Small intestine (tissue), 7 donors: ENCODE results near the gene NPAS1. TPM values are rescaled to one million over a fixed set of nuclear protein-coding genes. Genes with fewer than 3 reads are reported as not detected.

ENCODE experiments used
- DNase-seq, 2 donors: peaks; one replicate each; pipeline versions ENCODE4 v3.0.0 to v3.0.0-alpha.2; 2013
- FAIRE-seq: peaks from 2 replicates; lab custom pipeline; 2012; peaks lifted over from hg19 to GRCh38; lab: Jason Lieb, UNC
- H3K27ac ChIP-seq, 3 donors: one replicate each; pipeline ENCODE4 v1.5.1; 2013; ENCODE audit warnings: low read length in 2 of 3, mild to moderate bottlenecking in 2 of 3, control low read depth in 1 of 3, inconsistent platforms in 1 of 3, low read depth in 1 of 3, moderate library complexity in 1 of 3
- H3K27me3 ChIP-seq, 3 donors: one replicate each; pipeline ENCODE4 v1.6.1; 2013; ENCODE audit warnings: low read length in 3 of 3, inconsistent platforms in 1 of 3; ENCODE audit not compliant: control insufficient read depth in 3 of 3, insufficient read depth in 3 of 3
- H3K36me3 ChIP-seq, 3 donors: one replicate each; pipeline ENCODE4 v1.6.1; 2013; ENCODE audit warnings: low read length in 3 of 3, inconsistent platforms in 1 of 3, low read depth in 1 of 3, mild to moderate bottlenecking in 1 of 3, moderate library complexity in 1 of 3; ENCODE audit not compliant: control insufficient read depth in 3 of 3, insufficient read depth in 2 of 3
- H3K4me1 ChIP-seq, 3 donors: one replicate each; pipeline ENCODE4 v1.6.1; 2013; ENCODE audit warnings: low read length in 2 of 3, inconsistent platforms in 1 of 3, low read depth in 1 of 3, mild to moderate bottlenecking in 1 of 3, moderate library complexity in 1 of 3; ENCODE audit not compliant: control insufficient read depth in 3 of 3, insufficient read depth in 2 of 3
- H3K4me3 ChIP-seq, 3 donors: one replicate each; pipeline ENCODE4 v1.5.1; 2013; ENCODE audit warnings: low read length in 3 of 3, control low read depth in 1 of 3, inconsistent platforms in 1 of 3, low read depth in 1 of 3, mild to moderate bottlenecking in 1 of 3, moderate library complexity in 1 of 3
- H3K9me3 ChIP-seq, 2 donors: one replicate each; pipeline ENCODE4 v1.6.1; 2013; ENCODE audit warnings: low read depth in 1 of 2, low read length in 1 of 2; ENCODE audit not compliant: control insufficient read depth in 2 of 2, insufficient read depth in 1 of 2
- WGBS, 3 donors: extraction: QIAGEN DNeasy Blood & Tissue Kit; methylation state at CpG; one replicate each; pipeline ENCODE4 v1.1.7; 2013; 5-methylcytosine and 5-hydroxymethylcytosine counted together
- polyA plus RNA-seq, 4 donors: library from polyadenylated mRNA; stranded (reverse) in 3 of 4; unstranded in 1 of 4; fragments of 200-250 nt in 3 of 4; fragments of 120-200 nt in 1 of 4; gene quantifications; one replicate each; pipeline versions ENCODE4 v1.2.1 to v1.2.3, GENCODE V29; 2013
- donor health status: healthy with polysubstance abuse.
- donor health status: control.
- donor health status: control.
- donor health status: Bipolar disorder and iron deficiency.
- donor health status: healthy.

NPAS1 gene
- polyA plus RNA-seq, 4 donors, result 0.24 to 0.44 TPM; not detected in 2

GRCh38 chr19:47020132-47020805 is 632 bp downstream of the NPAS1 start:
- H3K4me3 ChIP-seq, result peak overlapping the region in 1 of 3 donors; percentile 34
- peaks cover 11 to 63% (median 26%) of the 10 kb centered on the region in 3 donors for H3K27me3 ChIP-seq
- no peak for FAIRE-seq
- WGBS, 3 donors, result 1 to 3% (median 2%) methylated on average over 37 to 62 of the region's 62 CpGs
- H3K27ac ChIP-seq, result no peak overlapping the region
- H3K36me3 ChIP-seq, result no peaks in the 10 kb centered on the region
- no peak for DNase-seq
- no peaks in the 10 kb centered on the region for H3K9me3 ChIP-seq
- H3K4me1 ChIP-seq, result peaks cover 0 to 13% (median 4%) of the 10 kb centered on the region in 3 donors

GRCh38 chr19:47020992-47021496 is 1.4 kb downstream of the NPAS1 start:
- peaks cover 0 to 13% (median 4%) of the 10 kb centered on the region in 3 donors for H3K4me1 ChIP-seq
- peak overlapping the region in 1 of 3 donors; percentile 34 for H3K4me3 ChIP-seq
- peaks cover 11 to 70% (median 26%) of the 10 kb centered on the region in 3 donors for H3K27me3 ChIP-seq
- H3K9me3 ChIP-seq, result no peaks in the 10 kb centered on the region
- no peak overlapping the region for H3K27ac ChIP-seq
- DNase-seq (no peak), FAIRE-seq (no peak)
- H3K36me3 ChIP-seq, result no peaks in the 10 kb centered on the region
- WGBS, 3 donors, result 1 to 3% (median 1%) methylated on average over 25 to 37 of the region's 37 CpGs

GRCh38 chr19:47021536-47022139 is 2.0 kb downstream of the NPAS1 start:
- H3K27ac ChIP-seq, result no peak overlapping the region
- H3K4me3 ChIP-seq, result peak overlapping the region in 1 of 3 donors; percentile 9
- FAIRE-seq, result no peak
- H3K9me3 ChIP-seq, result no peaks in the 10 kb centered on the region
- WGBS, 3 donors, result 5 to 10% (median 9%) methylated on average over 39 to 50 of the region's 50 CpGs
- no peak for DNase-seq
- H3K36me3 ChIP-seq, result no peaks in the 10 kb centered on the region
- H3K27me3 ChIP-seq, result peaks cover 11 to 75% (median 28%) of the 10 kb centered on the region in 3 donors
- peaks cover 0 to 13% (median 4%) of the 10 kb centered on the region in 3 donors for H3K4me1 ChIP-seq

- H3K27me3 ChIP-seq, result peaks cover 11 to 79% (median 32%) of the 10 kb centered on the region in 3 donors
- H3K4me3 ChIP-seq, result no peak overlapping the region
- no peaks in the 10 kb centered on the region for H3K9me3 ChIP-seq
- FAIRE-seq (no peak), DNase-seq (no peak)
- H3K36me3 ChIP-seq, result no peaks in the 10 kb centered on the region
- H3K27ac ChIP-seq, result no peak overlapping the region
- peaks cover 0 to 13% (median 4%) of the 10 kb centered on the region in 3 donors for H3K4me1 ChIP-seq
- WGBS, 3 donors, result 31 to 48% (median 36%) methylated on average over 14 of the region's 14 CpGs
Measured at GRCh38 chr19:47022140-47022536, 2.5 kb downstream of the NPAS1 start.

GRCh38 chr19:47022541-47023447 is 3.2 kb downstream of the NPAS1 start:
- no peaks in the 10 kb centered on the region for H3K36me3 ChIP-seq
- FAIRE-seq, result no peak
- peaks cover 11 to 82% (median 34%) of the 10 kb centered on the region in 3 donors for H3K27me3 ChIP-seq
- WGBS, 3 donors, result 3 to 8% (median 4%) methylated on average over 32 to 33 of the region's 33 CpGs
- peaks cover 0 to 13% (median 4%) of the 10 kb centered on the region in 3 donors for H3K4me1 ChIP-seq
- DNase-seq, result no peak
- no peak overlapping the region for H3K4me3 ChIP-seq
- no peak overlapping the region for H3K27ac ChIP-seq
- no peaks in the 10 kb centered on the region for H3K9me3 ChIP-seq

- Histone ChIP-seq H3K4me3 (no peak overlapping the region), H3K36me3 (no peaks in the 10 kb centered on the region), H3K27me3 (peaks cover 11 to 85% (median 40%) of the 10 kb centered on the region in 3 donors), H3K27ac (no peak overlapping the region), H3K4me1 (peaks cover 0 to 13% (median 4%) of the 10 kb centered on the region in 3 donors), H3K9me3 (no peaks in the 10 kb centered on the region)
- 21 to 38% (median 34%) methylated on average over 7 of the region's 7 CpGs for WGBS, 3 donors
- DNase-seq (no peak), FAIRE-seq (no peak)
Measured at GRCh38 chr19:47023448-47023794, 3.8 kb downstream of the NPAS1 start.

- H3K4me1 ChIP-seq, result peaks cover 0 to 13% (median 4%) of the 10 kb centered on the region in 3 donors
- peaks cover 8 to 84% (median 36%) of the 10 kb centered on the region in 3 donors for H3K27me3 ChIP-seq
- no peak for FAIRE-seq
- no peaks in the 10 kb centered on the region for H3K36me3 ChIP-seq
- no peak overlapping the region for H3K27ac ChIP-seq
- no peak for DNase-seq
- no peak overlapping the region for H3K4me3 ChIP-seq
- 65 to 79% (median 69%) methylated on average over 5 of the region's 5 CpGs for WGBS, 3 donors
- H3K9me3 ChIP-seq, result no peaks in the 10 kb centered on the region
Measured at GRCh38 chr19:47024502-47024901, 4.9 kb downstream of the NPAS1 start.

GRCh38 chr19:47026156-47026555 is 6.5 kb downstream of the NPAS1 start:
- FAIRE-seq, result no peak
- no peaks in the 10 kb centered on the region for H3K36me3 ChIP-seq
- no peak overlapping the region for H3K27ac ChIP-seq
- H3K4me1 ChIP-seq, result peaks cover 0 to 2% (median 0%) of the 10 kb centered on the region in 3 donors
- H3K9me3 ChIP-seq, result no peaks in the 10 kb centered on the region
- DNase-seq, result no peak
- 57 to 86% (median 72%) methylated on average over 2 of the region's 2 CpGs for WGBS, 3 donors
- peaks cover 7 to 81% (median 35%) of the 10 kb centered on the region in 3 donors for H3K27me3 ChIP-seq
- no peak overlapping the region for H3K4me3 ChIP-seq
